Measurements from ENCODE around the gene CADPS. TPM values are rescaled to one million over a fixed set of nuclear protein-coding genes. Genes with fewer than 3 reads are reported as not detected.
A peak's percentile ranks its signal among the peaks of the same experiment; 100 is the strongest.

Gene CADPS
- polyA plus RNA-seq, 1 of the 3 experiments (the other 2 are of a cell fraction), result 5.8 TPM

DNA sequence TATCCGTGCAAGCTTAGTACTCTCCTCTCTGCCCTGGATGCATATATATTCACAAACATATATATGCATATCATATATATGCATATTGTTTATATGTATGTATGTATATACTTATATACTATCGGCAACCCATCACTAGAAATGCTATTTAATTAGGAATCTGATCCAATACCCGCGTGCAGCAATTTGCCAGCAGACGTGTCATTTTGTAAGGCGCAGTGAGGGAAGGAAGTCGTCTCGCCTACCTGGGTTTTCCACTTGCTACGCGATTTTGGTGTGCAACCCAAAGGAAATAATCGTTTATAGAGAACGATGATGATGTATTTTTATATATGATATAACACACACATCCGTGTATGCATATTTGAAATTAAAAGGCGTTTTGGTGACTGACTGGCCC is 496.3 kb downstream of the CADPS start:
- no peak overlapping the region for H2AFZ ChIP-seq (ENCODE audit: low read depth)
- DNase-seq, result no peak
- ChIA-PET CTCF (interaction anchor here (1.3 kb wide), 1 partner anchor 114 kb away, joined by 3 read pairs; no protein-coding TSS in a partner anchor), POLR2A (no interaction called here)
- WGBS (ENCODE audit: low lambda C conversion rate), result 10% methylated on average over 14 of the region's 14 CpGs
- no peaks in the 10 kb centered on the region for H3K36me3 ChIP-seq (replicated peaks in 1 of 2; ENCODE audit: control insufficient read depth in 1 of 2, insufficient read depth in 2 of 2, low read length in 1 of 2)
- no peak overlapping the region for H3K4me3 ChIP-seq (ENCODE audit: low read depth in 2 of 2, low read length in 1 of 2)
- H3K4me1 ChIP-seq (ENCODE audit: control insufficient read depth in 1 of 2, insufficient read depth in 2 of 2, low read depth in 1 of 2, low read length in 1 of 2), result peaks cover 0 to 4% of the 10 kb centered on the region in 2 experiments; a peak in 1 of 4 replicates
- no peak overlapping the region for H3K9ac ChIP-seq
- no peaks in the 10 kb centered on the region for H3K79me2 ChIP-seq (ENCODE audit: insufficient read depth)
- H3K9me2 ChIP-seq, result no peaks in the 10 kb centered on the region
- H3K4me2 ChIP-seq, result 0 out of 2 replicates have a peak overlapping the region, but pooled peaks have one; percentile 60
- no peak overlapping the region for H3K27ac ChIP-seq (ENCODE audit: low read depth in 2 of 2, low read length in 1 of 2)
- TF ChIP-seq SMC3 (IDR thresholded peaks at IDR 0.05; ENCODE audit: low read depth, low read length) (no peak), TAF1 (IDR thresholded peaks at IDR 0.05; ENCODE audit: borderline replicate concordance, low read depth, low read length) (no peak), SIN3A (IDR thresholded peaks at IDR 0.05; ENCODE audit: borderline replicate concordance, low read depth, low read length) (no peak), EZH2phosphoT487 (IDR thresholded peaks at IDR 0.05; ENCODE audit: borderline replicate concordance, low read depth) (no peak), RCOR1 (IDR thresholded peaks at IDR 0.05; ENCODE audit: low read length) (no peak), RFX5 (IDR thresholded peaks at IDR 0.05; ENCODE audit: low read length) (no peak), RXRA (IDR thresholded peaks at IDR 0.05; ENCODE audit: borderline replicate concordance, low read depth) (no peak), TEAD4 (IDR thresholded peaks at IDR 0.05; ENCODE audit: borderline replicate concordance, insufficient read depth) (no peak), NFIC (IDR thresholded peaks at IDR 0.05; ENCODE audit: borderline replicate concordance) (no peak), JUND (IDR thresholded peaks at IDR 0.05) (no peak), YY1 (IDR thresholded peaks at IDR 0.05; ENCODE audit: low read depth) (no peak)
- H3K27me3 ChIP-seq (ENCODE audit: insufficient read depth), result peaks cover 69% of the 10 kb centered on the region
- no peaks in the 10 kb centered on the region for H3F3A ChIP-seq (replicated peaks; ENCODE audit: insufficient read depth)
- no peaks in the 10 kb centered on the region; the same call in 1 of the 2 replicates for H3K9me3 ChIP-seq
- no peaks in the 10 kb centered on the region for H4K20me1 ChIP-seq (ENCODE audit: insufficient read depth)

DNA sequence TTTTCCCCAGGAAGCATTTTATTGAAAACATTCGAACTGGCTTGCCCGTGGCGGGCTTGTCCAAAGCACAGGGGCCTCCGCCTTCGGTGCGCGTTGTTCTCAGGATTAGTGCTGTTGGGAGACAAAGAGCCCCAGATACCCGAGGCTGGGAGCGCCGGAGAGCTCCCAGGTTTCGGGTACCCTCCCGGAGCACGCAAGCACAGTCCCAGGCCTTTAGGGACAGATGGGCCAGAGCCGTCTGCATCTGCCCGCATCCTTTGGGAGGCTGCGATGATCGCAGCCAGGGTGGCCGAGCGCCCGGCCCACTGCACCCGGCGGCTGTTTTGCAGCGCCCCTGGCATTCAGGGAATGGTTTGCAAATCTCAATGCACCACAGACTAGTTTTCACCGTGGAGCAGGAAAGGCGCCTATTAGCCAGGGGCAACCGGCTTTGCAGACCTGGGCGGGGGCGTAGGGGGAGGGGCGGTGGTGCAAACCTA is 496.9 kb downstream of the CADPS start:
- Histone ChIP-seq H3K9me3 (no peaks in the 10 kb centered on the region; the same call in 1 of the 2 replicates), H3K4me3 (ENCODE audit: low read depth in 2 of 2, low read length in 1 of 2) (peak overlapping the region; percentile 7 to 12; a peak in 1 of 4 replicates), H3K9ac (no peak overlapping the region), H3K27me3 (ENCODE audit: insufficient read depth) (peaks cover 75% of the 10 kb centered on the region), H3K4me1 (ENCODE audit: control insufficient read depth in 1 of 2, insufficient read depth in 2 of 2, low read depth in 1 of 2, low read length in 1 of 2) (peaks cover 0 to 4% of the 10 kb centered on the region in 2 experiments; a peak in 1 of 4 replicates), H3K79me2 (ENCODE audit: insufficient read depth) (no peaks in the 10 kb centered on the region), H2AFZ (ENCODE audit: low read depth) (no peak overlapping the region), H3K27ac (ENCODE audit: low read depth in 2 of 2, low read length in 1 of 2) (no peak overlapping the region), H3K4me2 (peak overlapping the region; percentile 60; the same call in 1 of the 2 replicates), H3K9me2 (no peaks in the 10 kb centered on the region), H3K36me3 (replicated peaks in 1 of 2; ENCODE audit: control insufficient read depth in 1 of 2, insufficient read depth in 2 of 2, low read length in 1 of 2) (no peaks in the 10 kb centered on the region), H4K20me1 (ENCODE audit: insufficient read depth) (no peaks in the 10 kb centered on the region), H3F3A (replicated peaks; ENCODE audit: insufficient read depth) (no peaks in the 10 kb centered on the region)
- CTCF ChIA-PET, result no interaction called here
- peak; percentile 69 for DNase-seq
- TF ChIP-seq, protein P1, sequence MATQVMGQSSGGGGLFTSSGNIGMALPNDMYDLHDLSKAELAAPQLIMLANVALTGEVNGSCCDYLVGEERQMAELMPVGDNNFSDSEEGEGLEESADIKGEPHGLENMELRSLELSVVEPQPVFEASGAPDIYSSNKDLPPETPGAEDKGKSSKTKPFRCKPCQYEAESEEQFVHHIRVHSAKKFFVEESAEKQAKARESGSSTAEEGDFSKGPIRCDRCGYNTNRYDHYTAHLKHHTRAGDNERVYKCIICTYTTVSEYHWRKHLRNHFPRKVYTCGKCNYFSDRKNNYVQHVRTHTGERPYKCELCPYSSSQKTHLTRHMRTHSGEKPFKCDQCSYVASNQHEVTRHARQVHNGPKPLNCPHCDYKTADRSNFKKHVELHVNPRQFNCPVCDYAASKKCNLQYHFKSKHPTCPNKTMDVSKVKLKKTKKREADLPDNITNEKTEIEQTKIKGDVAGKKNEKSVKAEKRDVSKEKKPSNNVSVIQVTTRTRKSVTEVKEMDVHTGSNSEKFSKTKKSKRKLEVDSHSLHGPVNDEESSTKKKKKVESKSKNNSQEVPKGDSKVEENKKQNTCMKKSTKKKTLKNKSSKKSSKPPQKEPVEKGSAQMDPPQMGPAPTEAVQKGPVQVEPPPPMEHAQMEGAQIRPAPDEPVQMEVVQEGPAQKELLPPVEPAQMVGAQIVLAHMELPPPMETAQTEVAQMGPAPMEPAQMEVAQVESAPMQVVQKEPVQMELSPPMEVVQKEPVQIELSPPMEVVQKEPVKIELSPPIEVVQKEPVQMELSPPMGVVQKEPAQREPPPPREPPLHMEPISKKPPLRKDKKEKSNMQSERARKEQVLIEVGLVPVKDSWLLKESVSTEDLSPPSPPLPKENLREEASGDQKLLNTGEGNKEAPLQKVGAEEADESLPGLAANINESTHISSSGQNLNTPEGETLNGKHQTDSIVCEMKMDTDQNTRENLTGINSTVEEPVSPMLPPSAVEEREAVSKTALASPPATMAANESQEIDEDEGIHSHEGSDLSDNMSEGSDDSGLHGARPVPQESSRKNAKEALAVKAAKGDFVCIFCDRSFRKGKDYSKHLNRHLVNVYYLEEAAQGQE (IDR thresholded peaks at IDR 0.05; ENCODE audit: low read depth, low read length), result no peak
- no peak for TF ChIP-seq TAF1 (IDR thresholded peaks at IDR 0.05; ENCODE audit: borderline replicate concordance, low read depth, low read length)
- TF ChIP-seq, protein P2, sequence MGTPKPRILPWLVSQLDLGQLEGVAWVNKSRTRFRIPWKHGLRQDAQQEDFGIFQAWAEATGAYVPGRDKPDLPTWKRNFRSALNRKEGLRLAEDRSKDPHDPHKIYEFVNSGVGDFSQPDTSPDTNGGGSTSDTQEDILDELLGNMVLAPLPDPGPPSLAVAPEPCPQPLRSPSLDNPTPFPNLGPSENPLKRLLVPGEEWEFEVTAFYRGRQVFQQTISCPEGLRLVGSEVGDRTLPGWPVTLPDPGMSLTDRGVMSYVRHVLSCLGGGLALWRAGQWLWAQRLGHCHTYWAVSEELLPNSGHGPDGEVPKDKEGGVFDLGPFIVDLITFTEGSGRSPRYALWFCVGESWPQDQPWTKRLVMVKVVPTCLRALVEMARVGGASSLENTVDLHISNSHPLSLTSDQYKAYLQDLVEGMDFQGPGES (IDR thresholded peaks at IDR 0.05; ENCODE audit: low read depth, low read length), result no peak
- TF ChIP-seq POLR2AphosphoS5 (IDR thresholded peaks at IDR 0.05; ENCODE audit: low read depth, low read length), result no peak
- no peak for TF ChIP-seq TEAD4 (IDR thresholded peaks at IDR 0.05; ENCODE audit: borderline replicate concordance, insufficient read depth)
- TF ChIP-seq NFIC (IDR thresholded peaks at IDR 0.05; ENCODE audit: borderline replicate concordance), result no peak
- WGBS (ENCODE audit: low lambda C conversion rate), result 14% methylated on average over 21 of the region's 29 CpGs
- POLR2A ChIA-PET, result no interaction called here

Data from SK-N-SH (cell line).